Effector memory CD8-positive, alpha-beta T cell (primary cell): Measurements from ENCODE around the gene ATP2B2.
"Not testable (repeated sequence)": the region's sequence is repeated elsewhere in the genome, so short reads cannot be mapped to it uniquely, and the experiment has no call there.

Experiments
- ATAC-seq: fragments of 150-1000 bp; cut with Tn5 transposase; replicated peaks from 2 replicates; pipeline ENCODE4 v1.10.0; 2021; ENCODE audit warnings: mild to moderate bottlenecking, moderate library complexity
- DNase-seq, 3 experiments: peaks; one replicate each; pipeline ENCODE4 v3.0.0; 2021
- H3K27ac Mint-ChIP-seq, 2 donors: one replicate each; pipeline ENCODE4 v1.8.0; 2022; ENCODE audit warnings: mild to moderate bottlenecking in 2 of 2, mixed read lengths in 2 of 2, moderate library complexity in 2 of 2
- H3K27me3 Mint-ChIP-seq, 2 donors: one replicate each; pipeline ENCODE4 v1.8.0; 2022; ENCODE audit warnings: mixed read lengths in 2 of 2
- H3K36me3 Mint-ChIP-seq: one replicate; pipeline ENCODE4 v1.8.0; 2022; ENCODE audit warnings: mild to moderate bottlenecking, moderate library complexity, mixed read lengths; ENCODE audit not compliant: insufficient read depth
- H3K4me1 Mint-ChIP-seq, 2 donors: one replicate each; pipeline ENCODE4 v1.8.0; 2022; ENCODE audit warnings: low read depth in 2 of 2, mixed read lengths in 2 of 2
- H3K4me3 Mint-ChIP-seq, 2 donors: one replicate each; pipeline ENCODE4 v1.8.0; 2022; ENCODE audit warnings: mild to moderate bottlenecking in 2 of 2, mixed read lengths in 2 of 2, moderate library complexity in 2 of 2
- H3K9me3 Mint-ChIP-seq, 2 donors: one replicate each; pipeline ENCODE4 v1.8.0; 2022; ENCODE audit warnings: mixed read lengths in 2 of 2

Gene ATP2B2

DNA sequence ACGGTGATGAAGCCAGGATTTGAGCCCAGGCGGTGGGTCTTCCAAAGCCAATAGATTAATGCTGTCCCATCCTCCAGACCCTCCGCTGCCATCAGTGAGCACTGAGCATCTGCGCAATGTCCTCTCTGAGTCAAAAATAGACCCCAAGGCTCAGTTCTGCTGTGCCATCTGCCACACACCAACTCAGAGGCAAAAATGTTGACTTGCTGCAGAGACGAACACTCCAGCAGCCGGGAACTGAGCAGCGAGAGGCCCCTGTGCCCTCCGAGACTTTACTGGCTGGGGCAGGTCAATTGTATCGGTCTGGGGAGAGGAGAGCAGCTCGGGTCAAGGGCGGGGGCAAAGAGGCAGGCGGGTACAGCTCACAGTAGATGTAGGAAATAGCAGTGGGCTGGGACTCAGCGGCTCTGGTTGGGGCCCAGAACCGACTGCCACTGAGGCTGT lies 41.5 kb upstream of the ATP2B2 start:
- Mint-ChIP-seq H3K9me3 (peaks cover 0 to 2% of the 10 kb centered on the region in 2 donors), H3K4me3 (no peak overlapping the region), H3K27ac (no peak overlapping the region), H3K36me3 (no peaks in the 10 kb centered on the region), H3K27me3 (peaks cover 0 to 17% of the 10 kb centered on the region in 2 donors), H3K4me1 (peaks cover 23 to 34% of the 10 kb centered on the region in 2 donors)
- DNase-seq (no peak), ATAC-seq (no peak)

GRCh38 chr3:10546181-10546624 lies 40.8 kb upstream of the ATP2B2 start:
- ATAC-seq (no peak), DNase-seq (no peak)
- H3K36me3 Mint-ChIP-seq: no peaks in the 10 kb centered on the region
- H3K4me1 Mint-ChIP-seq: peaks cover 18 to 27% of the 10 kb centered on the region in 2 donors
- peaks cover 2 to 3% of the 10 kb centered on the region in 2 donors for H3K9me3 Mint-ChIP-seq
- H3K27ac Mint-ChIP-seq: no peak overlapping the region
- peaks cover 0 to 17% of the 10 kb centered on the region in 2 donors for H3K27me3 Mint-ChIP-seq
- H3K4me3 Mint-ChIP-seq: no peak overlapping the region

DNA sequence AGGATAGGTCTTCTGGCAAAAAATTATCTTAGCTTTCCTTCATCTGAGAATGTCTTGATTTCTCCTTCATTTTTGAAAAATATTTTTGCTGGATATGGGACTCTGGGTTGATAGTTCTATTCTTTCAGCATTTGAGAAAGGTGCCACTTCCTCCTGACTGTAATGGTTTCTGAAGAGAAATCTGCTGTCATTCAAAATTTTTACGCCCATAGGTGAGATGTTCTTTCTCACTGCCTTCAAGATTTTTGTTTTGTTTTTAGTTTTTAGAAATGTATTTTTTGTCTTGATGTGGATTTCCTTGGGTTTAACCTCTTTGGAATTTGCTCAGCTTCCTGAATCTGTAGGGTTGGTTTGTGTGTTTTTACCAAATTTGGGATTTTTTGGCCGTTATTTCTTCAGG lies 37.1 kb upstream of the ATP2B2 start:
- no peak for DNase-seq
- H3K36me3 Mint-ChIP-seq: no peaks in the 10 kb centered on the region

DNA sequence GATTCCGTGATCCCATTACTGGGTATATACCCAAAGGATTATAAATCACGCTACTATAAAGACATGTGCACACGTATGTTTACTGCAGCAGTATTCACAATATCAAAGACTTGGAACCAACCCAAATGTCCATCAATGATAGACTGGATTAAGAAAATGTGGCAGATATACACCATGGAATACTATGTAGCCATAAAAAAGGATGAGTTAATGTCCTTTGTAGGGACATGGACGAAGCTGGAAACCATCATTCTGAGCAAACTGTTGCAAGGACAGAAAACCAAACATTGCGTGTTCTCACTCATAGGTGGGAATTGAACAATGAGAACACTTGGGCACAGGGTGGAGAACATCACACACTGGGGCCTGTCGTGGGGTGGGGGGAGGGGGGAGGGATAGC lies 35.0 kb upstream of the ATP2B2 start:
- peaks cover 37 to 43% of the 10 kb centered on the region in 2 donors for H3K27me3 Mint-ChIP-seq
- not testable (repeated sequence) for ATAC-seq, H3K4me3 Mint-ChIP-seq, H3K4me1 Mint-ChIP-seq, H3K9me3 Mint-ChIP-seq, DNase-seq, H3K36me3 Mint-ChIP-seq, H3K27ac Mint-ChIP-seq

More for the DNA sequence above, 37.1 kb upstream of the ATP2B2 start:
- H3K27me3 Mint-ChIP-seq: peaks cover 24 to 32% of the 10 kb centered on the region in 2 donors
- no peak for ATAC-seq
- H3K4me1 Mint-ChIP-seq: no peaks in the 10 kb centered on the region
- H3K27ac Mint-ChIP-seq: no peak overlapping the region
- no peak overlapping the region for H3K4me3 Mint-ChIP-seq
- H3K9me3 Mint-ChIP-seq: peaks cover 2 to 7% of the 10 kb centered on the region in 2 donors

GRCh38 chr3:10534066-10534465 lies 28.7 kb upstream of the ATP2B2 start:
- no peak overlapping the region for H3K27ac Mint-ChIP-seq
- ATAC-seq (no peak), DNase-seq (no peak)

GRCh38 chr3:10533737-10534023 lies 28.3 kb upstream of the ATP2B2 start:
- Mint-ChIP-seq H3K36me3 (no peaks in the 10 kb centered on the region), H3K27ac (no peak overlapping the region), H3K27me3 (peaks cover 31 to 38% of the 10 kb centered on the region in 2 donors), H3K9me3 (no peaks in the 10 kb centered on the region), H3K4me3 (no peak overlapping the region), H3K4me1 (no peaks in the 10 kb centered on the region)
- no peak for DNase-seq
- ATAC-seq: no peak

More at GRCh38 chr3:10534066-10534465, 28.7 kb upstream of the ATP2B2 start:
- H3K4me1 Mint-ChIP-seq: no peaks in the 10 kb centered on the region
- no peaks in the 10 kb centered on the region for H3K36me3 Mint-ChIP-seq
- H3K9me3 Mint-ChIP-seq: no peaks in the 10 kb centered on the region
- H3K27me3 Mint-ChIP-seq: peaks cover 35 to 39% of the 10 kb centered on the region in 2 donors
- H3K4me3 Mint-ChIP-seq: no peak overlapping the region

DNA sequence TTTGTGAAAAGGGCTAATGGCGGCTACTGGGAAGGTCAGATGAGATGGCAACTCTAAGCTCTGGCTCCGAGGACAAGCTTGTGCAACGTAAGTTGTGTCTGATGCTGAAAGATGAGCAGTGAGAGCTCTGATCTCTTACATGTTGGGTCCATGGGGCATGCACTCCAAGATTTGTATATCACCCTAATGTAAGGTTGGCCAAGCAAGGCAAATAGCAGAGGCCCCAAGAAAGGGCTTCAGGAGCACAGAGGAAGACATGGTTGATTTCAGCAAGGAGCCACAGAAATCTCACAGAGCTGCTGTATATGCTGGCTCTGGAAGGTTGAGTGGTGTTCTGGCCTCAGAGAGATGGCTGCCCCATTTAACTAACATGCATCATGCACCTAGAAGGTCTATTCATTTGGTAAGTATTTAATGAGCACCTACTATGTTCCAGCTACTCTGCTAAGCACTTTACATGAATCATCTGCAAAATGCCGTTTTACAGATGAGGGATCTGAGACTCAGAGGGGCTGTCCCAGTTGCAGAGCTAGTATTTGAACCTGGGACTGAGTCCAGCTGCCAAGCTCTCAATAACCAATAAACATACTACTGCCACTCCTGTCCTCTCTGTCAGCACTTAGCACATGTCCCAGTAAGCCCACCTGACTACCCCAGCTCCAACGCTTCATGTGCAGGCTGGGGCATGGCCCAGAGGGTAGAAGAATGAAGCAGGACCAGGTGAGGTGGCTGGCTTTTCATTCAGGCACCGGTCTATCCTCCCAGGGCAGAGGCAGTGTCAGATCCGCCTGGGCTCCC lies 27.8 kb upstream of the ATP2B2 start:
- DNase-seq (no peak), ATAC-seq (no peak)
- no peaks in the 10 kb centered on the region for H3K9me3 Mint-ChIP-seq
- H3K4me3 Mint-ChIP-seq: no peak overlapping the region
- H3K27ac Mint-ChIP-seq: no peak overlapping the region
- H3K27me3 Mint-ChIP-seq: peaks cover 25 to 38% of the 10 kb centered on the region in 2 donors
- H3K36me3 Mint-ChIP-seq: no peaks in the 10 kb centered on the region
- no peaks in the 10 kb centered on the region for H3K4me1 Mint-ChIP-seq

- Mint-ChIP-seq H3K27ac (no peak overlapping the region), H3K4me3 (no peak overlapping the region), H3K9me3 (no peaks in the 10 kb centered on the region), H3K36me3 (no peaks in the 10 kb centered on the region), H3K27me3 (peaks cover 12 to 36% of the 10 kb centered on the region in 2 donors), H3K4me1 (no peaks in the 10 kb centered on the region)
- no peak for DNase-seq
- no peak for ATAC-seq
These were observed 25.6 kb upstream of the ATP2B2 start for GRCh38 chr3:10531031-10531430.

DNA sequence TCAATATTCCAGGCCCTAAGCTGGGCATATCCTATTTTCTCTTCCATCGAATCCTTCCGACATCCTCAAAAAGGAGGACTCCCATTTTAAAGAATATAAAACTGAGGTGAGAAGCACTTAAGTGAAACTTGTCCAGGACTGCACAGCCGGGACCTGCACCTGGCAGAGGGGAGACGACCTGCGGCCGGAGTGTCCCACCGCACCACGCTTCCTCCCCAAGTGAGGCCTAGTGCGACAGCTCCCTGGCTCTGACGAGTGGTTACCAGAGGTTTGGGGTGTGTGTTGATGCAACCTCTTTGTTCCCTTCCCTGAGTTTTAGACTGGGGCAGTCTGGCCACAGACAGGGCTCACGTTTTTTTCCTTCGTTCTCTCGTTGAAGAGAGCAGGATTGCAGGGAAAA lies 24.9 kb upstream of the ATP2B2 start:
- Mint-ChIP-seq H3K9me3 (no peaks in the 10 kb centered on the region), H3K4me1 (no peaks in the 10 kb centered on the region), H3K27ac (no peak overlapping the region), H3K4me3 (no peak overlapping the region), H3K36me3 (no peaks in the 10 kb centered on the region), H3K27me3 (peaks cover 16 to 43% of the 10 kb centered on the region in 2 donors)
- DNase-seq: no peak
- no peak for ATAC-seq

GRCh38 chr3:10529809-10530208 lies 24.4 kb upstream of the ATP2B2 start:
- DNase-seq (no peak), ATAC-seq (no peak)
- no peaks in the 10 kb centered on the region for H3K4me1 Mint-ChIP-seq
- H3K36me3 Mint-ChIP-seq: no peaks in the 10 kb centered on the region
- H3K4me3 Mint-ChIP-seq: no peak overlapping the region
- peaks cover 20 to 47% of the 10 kb centered on the region in 2 donors for H3K27me3 Mint-ChIP-seq
- no peak overlapping the region for H3K27ac Mint-ChIP-seq
- no peaks in the 10 kb centered on the region for H3K9me3 Mint-ChIP-seq

- Mint-ChIP-seq H3K4me3 (no peak overlapping the region), H3K36me3 (no peaks in the 10 kb centered on the region), H3K27ac (no peak overlapping the region), H3K4me1 (no peaks in the 10 kb centered on the region), H3K27me3 (peaks cover 31 to 54% of the 10 kb centered on the region in 2 donors), H3K9me3 (no peaks in the 10 kb centered on the region)
- no peak for ATAC-seq
- no peak for DNase-seq
These were observed 22.7 kb upstream of the ATP2B2 start for GRCh38 chr3:10528046-10528445.

DNA sequence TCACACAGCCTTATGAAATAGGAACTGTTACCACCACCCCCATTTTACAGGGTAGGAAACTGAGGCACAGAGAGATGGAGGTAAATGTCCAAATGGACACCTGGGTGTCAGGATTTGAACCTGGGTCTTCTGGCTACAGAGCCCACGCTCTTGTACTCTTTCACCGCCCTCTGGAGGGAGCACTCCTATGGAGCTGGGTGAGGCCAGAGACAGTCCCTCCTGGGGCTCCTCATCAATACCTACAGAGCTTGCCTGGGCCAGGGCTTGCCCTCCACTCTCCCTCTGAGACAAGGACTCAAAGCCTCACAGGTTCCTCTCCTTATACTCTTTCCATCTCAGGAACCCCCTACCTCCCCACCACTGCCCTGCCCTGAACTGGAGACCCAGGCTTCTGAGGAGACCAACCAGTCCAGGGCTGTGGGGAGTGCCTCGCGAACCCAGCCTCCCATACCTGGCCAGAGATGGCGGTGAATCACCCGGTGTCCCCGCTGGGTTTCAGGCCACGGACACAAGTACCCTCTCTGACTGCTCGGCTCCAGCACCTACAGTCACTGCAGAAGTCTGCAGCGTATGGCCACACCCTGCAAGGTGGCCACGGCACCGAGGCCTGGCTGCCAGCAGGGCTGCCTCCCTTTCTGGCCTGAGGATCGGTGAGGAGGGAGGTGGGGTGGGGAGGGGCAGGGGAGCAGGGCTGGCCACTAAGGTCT lies 22.1 kb upstream of the ATP2B2 start:
- no peaks in the 10 kb centered on the region for H3K9me3 Mint-ChIP-seq
- no peak for DNase-seq
- no peak overlapping the region for H3K4me3 Mint-ChIP-seq
- H3K36me3 Mint-ChIP-seq: no peaks in the 10 kb centered on the region
- H3K27ac Mint-ChIP-seq: no peak overlapping the region
- no peak for ATAC-seq
- peaks cover 37 to 60% of the 10 kb centered on the region in 2 donors for H3K27me3 Mint-ChIP-seq
- peaks cover 0 to 2% of the 10 kb centered on the region in 2 donors for H3K4me1 Mint-ChIP-seq

DNA sequence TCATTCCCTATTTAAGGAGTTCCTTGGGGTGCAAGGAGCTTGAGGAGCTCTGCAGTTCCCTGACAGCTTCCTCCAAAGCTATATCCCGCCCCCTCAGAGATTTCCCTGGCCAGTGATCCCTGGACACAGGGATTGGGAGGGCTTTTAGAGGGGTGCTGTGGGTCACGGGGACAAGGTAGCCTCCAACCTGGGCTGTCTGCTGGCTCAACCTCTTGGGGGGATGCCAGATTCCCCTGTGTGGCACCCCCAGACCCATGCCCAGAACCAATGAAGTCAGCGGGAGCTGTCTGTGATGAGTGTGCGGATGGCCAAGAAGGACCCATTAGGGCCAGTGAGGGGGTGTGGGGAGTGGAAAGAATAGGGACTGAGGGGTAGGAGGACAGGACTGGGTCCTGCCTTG lies 21.0 kb upstream of the ATP2B2 start:
- Mint-ChIP-seq H3K36me3 (no peaks in the 10 kb centered on the region), H3K27me3 (peaks cover 44 to 71% of the 10 kb centered on the region in 2 donors), H3K9me3 (no peaks in the 10 kb centered on the region), H3K27ac (no peak overlapping the region), H3K4me1 (peaks cover 0 to 2% of the 10 kb centered on the region in 2 donors), H3K4me3 (no peak overlapping the region)
- DNase-seq (no peak), ATAC-seq (no peak)

GRCh38 chr3:10524799-10525301 lies 19.5 kb upstream of the ATP2B2 start:
- Mint-ChIP-seq H3K27ac (no peak overlapping the region), H3K9me3 (no peaks in the 10 kb centered on the region), H3K27me3 (peaks cover 44 to 78% of the 10 kb centered on the region in 2 donors), H3K4me3 (no peak overlapping the region), H3K36me3 (no peaks in the 10 kb centered on the region), H3K4me1 (peaks cover 0 to 2% of the 10 kb centered on the region in 2 donors)
- ATAC-seq: no peak
- DNase-seq: no peak
